MG63 (cell line): ENCODE data around the gene RAB18. TPM values are rescaled to one million over a fixed set of nuclear protein-coding genes. Genes with fewer than 3 reads are reported as not detected.
"Not testable (repeated sequence)": the region's sequence is repeated elsewhere in the genome, so short reads cannot be mapped to it uniquely, and the experiment has no call there.

Source experiments
- DNase-seq: peaks from one replicate; pipeline ENCODE4 v3.0.0-alpha.2; 2020
- H3K27me3 ChIP-seq: fragments of 250-450 bp; sonication (Bioruptor Pico); 2 replicates; pipeline ENCODE4 v1.5.1; 2020; ENCODE audit warnings: mild to moderate bottlenecking, moderate library complexity
- H3K36me3 ChIP-seq: fragments of 250-450 bp; sonication (Bioruptor Pico); 2 replicates; pipeline ENCODE4 v1.5.1; 2020; ENCODE audit warnings: mild to moderate bottlenecking, moderate library complexity
- H3K4me3 ChIP-seq: fragments of 250-450 bp; sonication (Bioruptor Pico); 2 replicates; pipeline ENCODE4 v1.5.1; 2020; ENCODE audit warnings: mild to moderate bottlenecking, moderate library complexity
- H3K9me3 ChIP-seq: fragments of 250-450 bp; sonication (Bioruptor Pico); 2 replicates; pipeline ENCODE4 v1.5.1; 2020; ENCODE audit warnings: mild to moderate bottlenecking, moderate library complexity
- total RNA-seq: library from RNA; depleted of rRNA; stranded (reverse); fragments of >200 nt; shearing (Covaris generic); gene quantifications from 2 replicates; pipeline ENCODE4 v1.2.3, GENCODE V29; 2014; ENCODE audit warnings: low replicate concordance; rRNA removed

Gene RAB18
- total RNA-seq = 41.3 and 61.0 TPM in 2 replicates

- peaks cover 14% of the 10 kb centered on the region for H3K36me3 ChIP-seq
- H3K9me3 ChIP-seq = no peaks in the 10 kb centered on the region
- peak; percentile 98 for DNase-seq
- H3K27me3 ChIP-seq = no peaks in the 10 kb centered on the region
- H3K4me3 ChIP-seq = peak within 1 kb of the TSS; percentile 88
Observed at GRCh38 chr10:27504007-27504807, at the start of gene RAB18. TSS of gene RAB18 (plus strand) at chr10:27504304. CDS start at chr10:27504370, 66 bp downstream.

- Histone ChIP-seq H3K9me3 (no peaks in the 10 kb centered on the region), H3K27me3 (no peaks in the 10 kb centered on the region), H3K36me3 (no peaks in the 10 kb centered on the region), H3K4me3 (no peak overlapping the region)
- no peak for DNase-seq
Observed at GRCh38 chr10:27454837-27455236, 49.3 kb upstream of the RAB18 start.

- H3K36me3 ChIP-seq = no peaks in the 10 kb centered on the region
- no peaks in the 10 kb centered on the region for H3K9me3 ChIP-seq
- DNase-seq = no peak
- H3K27me3 ChIP-seq = no peaks in the 10 kb centered on the region
- H3K4me3 ChIP-seq = no peak overlapping the region
Observed at GRCh38 chr10:27457261-27457945, 46.7 kb upstream of the RAB18 start.

- no peaks in the 10 kb centered on the region for H3K9me3 ChIP-seq
- no peak for DNase-seq
- no peaks in the 10 kb centered on the region for H3K36me3 ChIP-seq
- H3K4me3 ChIP-seq = no peak overlapping the region
- H3K27me3 ChIP-seq = no peaks in the 10 kb centered on the region
Observed at GRCh38 chr10:27457966-27458365, 46.1 kb upstream of the RAB18 start.

GRCh38 chr10:27461312-27461711, 42.8 kb upstream of the RAB18 start:
- no peak for DNase-seq
- Histone ChIP-seq H3K9me3 (no peaks in the 10 kb centered on the region), H3K4me3 (no peak overlapping the region), H3K27me3 (no peaks in the 10 kb centered on the region), H3K36me3 (no peaks in the 10 kb centered on the region)

- no peak overlapping the region for H3K4me3 ChIP-seq
- no peaks in the 10 kb centered on the region for H3K27me3 ChIP-seq
- no peak for DNase-seq
- H3K36me3 ChIP-seq = no peaks in the 10 kb centered on the region
- no peaks in the 10 kb centered on the region for H3K9me3 ChIP-seq
Observed at GRCh38 chr10:27463961-27464360, 40.1 kb upstream of the RAB18 start.

GRCh38 chr10:27464993-27465392, 39.1 kb upstream of the RAB18 start:
- no peaks in the 10 kb centered on the region for H3K36me3 ChIP-seq
- no peak for DNase-seq
- no peaks in the 10 kb centered on the region for H3K9me3 ChIP-seq
- H3K4me3 ChIP-seq = no peak overlapping the region
- H3K27me3 ChIP-seq = no peaks in the 10 kb centered on the region

GRCh38 chr10:27465596-27465995, 38.5 kb upstream of the RAB18 start:
- not testable (repeated sequence) for H3K4me3 ChIP-seq, DNase-seq, H3K9me3 ChIP-seq, H3K27me3 ChIP-seq, H3K36me3 ChIP-seq

GRCh38 chr10:27470885-27471284, 33.2 kb upstream of the RAB18 start:
- DNase-seq = no peak
- H3K27me3 ChIP-seq = no peaks in the 10 kb centered on the region
- H3K9me3 ChIP-seq = no peaks in the 10 kb centered on the region
- no peak overlapping the region for H3K4me3 ChIP-seq
- no peaks in the 10 kb centered on the region for H3K36me3 ChIP-seq

- no peak for DNase-seq
- Histone ChIP-seq H3K4me3 (no peak overlapping the region), H3K36me3 (no peaks in the 10 kb centered on the region), H3K27me3 (no peaks in the 10 kb centered on the region), H3K9me3 (peaks cover 4% of the 10 kb centered on the region)
Observed at GRCh38 chr10:27474741-27475140, 29.4 kb upstream of the RAB18 start.

- DNase-seq = no peak
- Histone ChIP-seq H3K27me3 (no peaks in the 10 kb centered on the region), H3K36me3 (no peaks in the 10 kb centered on the region), H3K4me3 (no peak overlapping the region), H3K9me3 (peaks cover 4% of the 10 kb centered on the region)
Observed at GRCh38 chr10:27479016-27479415, 25.1 kb upstream of the RAB18 start.

- Histone ChIP-seq H3K36me3 (no peaks in the 10 kb centered on the region), H3K4me3 (no peak overlapping the region), H3K27me3 (no peaks in the 10 kb centered on the region), H3K9me3 (peaks cover 4% of the 10 kb centered on the region)
- no peak for DNase-seq
Observed at GRCh38 chr10:27481486-27481885, 22.6 kb upstream of the RAB18 start.

- 0 out of 2 replicates have a peak overlapping the region, but pooled peaks have one; percentile 5 for H3K4me3 ChIP-seq
- H3K9me3 ChIP-seq = peaks cover 4% of the 10 kb centered on the region
- H3K27me3 ChIP-seq = no peaks in the 10 kb centered on the region
- no peaks in the 10 kb centered on the region for H3K36me3 ChIP-seq
- DNase-seq = no peak
Observed at GRCh38 chr10:27482984-27483956, 20.8 kb upstream of the RAB18 start.

- Histone ChIP-seq H3K36me3 (no peaks in the 10 kb centered on the region), H3K4me3 (no peak overlapping the region), H3K9me3 (no peaks in the 10 kb centered on the region), H3K27me3 (no peaks in the 10 kb centered on the region)
- DNase-seq = no peak
Observed at GRCh38 chr10:27485368-27485767, 18.7 kb upstream of the RAB18 start.

GRCh38 chr10:27485986-27486385, 18.1 kb upstream of the RAB18 start:
- no peaks in the 10 kb centered on the region for H3K27me3 ChIP-seq
- H3K4me3 ChIP-seq = no peak overlapping the region

GRCh38 chr10:27490807-27491206, 13.3 kb upstream of the RAB18 start:
- DNase-seq = peak; percentile 79
- H3K27me3 ChIP-seq = no peaks in the 10 kb centered on the region
- peaks cover 3% of the 10 kb centered on the region; the same call in 1 of the 2 replicates for H3K9me3 ChIP-seq
- no peak overlapping the region for H3K4me3 ChIP-seq
- H3K36me3 ChIP-seq = no peaks in the 10 kb centered on the region

More at GRCh38 chr10:27485986-27486385, 18.1 kb upstream of the RAB18 start:
- DNase-seq = no peak
- Histone ChIP-seq H3K9me3 (no peaks in the 10 kb centered on the region), H3K36me3 (no peaks in the 10 kb centered on the region)
